ENCODE measurements around the gene SH3GL3.

SH3GL3 gene

GRCh38 chr15:83496766-83497165, 49.6 kb downstream of the SH3GL3 start:
- Histone ChIP-seq H3K9ac (ENCODE audit: low read length) (no peak overlapping the region), H3K27ac (ENCODE audit: low read depth, low read length) (no peak overlapping the region), H3K36me3 (ENCODE audit: low read length) (no peaks in the 10 kb centered on the region), H3K27me3 (ENCODE audit: low read length) (no peaks in the 10 kb centered on the region), H3F3A (ENCODE audit: insufficient read depth) (no peaks in the 10 kb centered on the region), H4K20me1 (ENCODE audit: low read depth, low read length) (no peaks in the 10 kb centered on the region), H3K4me2 (ENCODE audit: low read depth, low read length, poor library complexity, severe bottlenecking) (no peak overlapping the region), H3K79me2 (ENCODE audit: insufficient read depth, low read length) (no peaks in the 10 kb centered on the region), H2AFZ (ENCODE audit: low read depth, low read length, severe bottlenecking) (no peak overlapping the region), H3K9me3 (ENCODE audit: insufficient read depth, low read length) (no peaks in the 10 kb centered on the region), H3K4me3 (ENCODE audit: insufficient read depth, low read length, poor library complexity, severe bottlenecking) (no peak overlapping the region), H3K9me2 (replicated peaks; ENCODE audit: insufficient read depth, low read length) (no peaks in the 10 kb centered on the region)
- TF ChIP-seq CTCF (IDR thresholded peaks at IDR 0.05; ENCODE audit: insufficient read depth, low read length, poor library complexity, severe bottlenecking) (no peak), EZH2phosphoT487 (conservative IDR thresholded peaks at IDR 0.05; ENCODE audit: low read length) (no peak)

GRCh38 chr15:83498374-83498773, 51.2 kb downstream of the SH3GL3 start:
- no peaks in the 10 kb centered on the region for H4K20me1 ChIP-seq (ENCODE audit: low read depth, low read length)
- no peaks in the 10 kb centered on the region for H3K9me2 ChIP-seq (replicated peaks; ENCODE audit: insufficient read depth, low read length)
- no peak overlapping the region for H3K27ac ChIP-seq (ENCODE audit: low read depth, low read length)
- no peak overlapping the region for H2AFZ ChIP-seq (ENCODE audit: low read depth, low read length, severe bottlenecking)
- no peak overlapping the region for H3K4me3 ChIP-seq (ENCODE audit: insufficient read depth, low read length, poor library complexity, severe bottlenecking)
- no peaks in the 10 kb centered on the region for H3K9me3 ChIP-seq (ENCODE audit: insufficient read depth, low read length)
- no peak overlapping the region for H3K4me2 ChIP-seq (ENCODE audit: low read depth, low read length, poor library complexity, severe bottlenecking)
- H3K36me3 ChIP-seq (ENCODE audit: low read length), result no peaks in the 10 kb centered on the region
- no peak overlapping the region for H3K9ac ChIP-seq (ENCODE audit: low read length)
- H3K79me2 ChIP-seq (ENCODE audit: insufficient read depth, low read length), result no peaks in the 10 kb centered on the region
- H3K27me3 ChIP-seq (ENCODE audit: low read length), result no peaks in the 10 kb centered on the region
- no peaks in the 10 kb centered on the region for H3F3A ChIP-seq (ENCODE audit: insufficient read depth)
- TF ChIP-seq EZH2phosphoT487 (conservative IDR thresholded peaks at IDR 0.05; ENCODE audit: low read length), result no peak
- no peak for TF ChIP-seq CTCF (IDR thresholded peaks at IDR 0.05; ENCODE audit: insufficient read depth, low read length, poor library complexity, severe bottlenecking)

GRCh38 chr15:83498801-83499200, 51.7 kb downstream of the SH3GL3 start:
- Histone ChIP-seq H2AFZ (ENCODE audit: low read depth, low read length, severe bottlenecking) (no peak overlapping the region), H3K27me3 (ENCODE audit: low read length) (no peaks in the 10 kb centered on the region), H3K4me2 (ENCODE audit: low read depth, low read length, poor library complexity, severe bottlenecking) (no peak overlapping the region), H3F3A (ENCODE audit: insufficient read depth) (no peaks in the 10 kb centered on the region), H3K79me2 (ENCODE audit: insufficient read depth, low read length) (no peaks in the 10 kb centered on the region), H3K4me3 (ENCODE audit: insufficient read depth, low read length, poor library complexity, severe bottlenecking) (no peak overlapping the region), H3K27ac (ENCODE audit: low read depth, low read length) (no peak overlapping the region), H3K9me3 (ENCODE audit: insufficient read depth, low read length) (no peaks in the 10 kb centered on the region), H3K9ac (ENCODE audit: low read length) (no peak overlapping the region), H3K9me2 (replicated peaks; ENCODE audit: insufficient read depth, low read length) (no peaks in the 10 kb centered on the region), H3K36me3 (ENCODE audit: low read length) (no peaks in the 10 kb centered on the region), H4K20me1 (ENCODE audit: low read depth, low read length) (no peaks in the 10 kb centered on the region)
- TF ChIP-seq CTCF (IDR thresholded peaks at IDR 0.05; ENCODE audit: insufficient read depth, low read length, poor library complexity, severe bottlenecking) (no peak), EZH2phosphoT487 (conservative IDR thresholded peaks at IDR 0.05; ENCODE audit: low read length) (no peak)

Data from SU-DHL-6 (cell line).